K562 (cell line): ENCODE results near the gene TTC13. TPM values are rescaled to one million over a fixed set of nuclear protein-coding genes. Genes with fewer than 3 reads are reported as not detected.

Experiments
- ATAC-seq: fragments of 200-7000 bp; cut with Tn5 transposase; 3 replicates; pipeline ENCODE4 v1.9.1; 2020; ENCODE audit warnings: moderate library complexity
- BruUV-seq: library from RNA; stranded (reverse); fragments of 400-500 nt; replicated peaks from 2 replicates; lab custom pipeline; 2021; lab: Mats Ljungman, UMichigan
- CTCF ChIA-PET: fragments of 300-600 bp; formaldehyde crosslinking; extraction: SDS; loops from one replicate; lab custom pipeline; 2021; ENCODE audit warnings: low intra/inter-chr PET ratio; lab: Yijun Ruan, JAX
- POLR2A ChIA-PET: fragments of 300-600, 350-650 bp; sonication (Branson Sonifier 250); formaldehyde crosslinking; extraction: SDS; loops from one replicate; lab custom pipeline; 2021; ENCODE audit warnings: antibody characterized with exemption, inconsistent platforms; lab: Yijun Ruan, JAX
- DNase-seq, 4 experiments: peaks; one replicate each; pipeline versions ENCODE4 v3.0.0 to v3.0.0-alpha.2; 2011 to 2018; ENCODE audit warnings: low spot score in 3 of 4, mixed read lengths in 3 of 4; ENCODE audit errors: extremely low read depth in 1 of 4
- FAIRE-seq: peaks from 2 replicates; lab custom pipeline; 2011; peaks lifted over from hg19 to GRCh38; lab: Jason Lieb, UNC
- H2AFZ ChIP-seq: 2 replicates; pipeline ENCODE4 v1.6.0; 2011; ENCODE audit warnings: low read depth, low read length, control low read depth, inconsistent platforms
- H3K27ac ChIP-seq: fragments of 200-600 bp; 3 replicates; pipeline ENCODE4 v1.8.0; 2011; ENCODE audit warnings: low read depth, mild to moderate bottlenecking, control low read depth, inconsistent platforms, low read length, moderate library complexity, mixed read lengths; ENCODE audit errors: extremely low read depth
- H3K27me3 ChIP-seq, 2 experiments: fragments of 300-600 bp in 1 of 2; 2 replicates in 1 of 2; 3 replicates in 1 of 2; pipeline versions ENCODE4 v1.6.0 to v1.8.0; 2011; ENCODE audit warnings: inconsistent platforms in 2 of 2, low read length in 2 of 2, mild to moderate bottlenecking in 1 of 2, mixed read lengths in 1 of 2, moderate library complexity in 1 of 2; ENCODE audit not compliant: control insufficient read depth in 2 of 2, insufficient read depth in 2 of 2
- H3K36me3 ChIP-seq: fragments of 300-600 bp; 3 replicates; pipeline ENCODE4 v1.8.0; 2011; ENCODE audit warnings: mild to moderate bottlenecking, low read length, inconsistent platforms; ENCODE audit not compliant: control insufficient read depth, insufficient read depth
- H3K4me1 ChIP-seq, 2 experiments: fragments of 200-600 bp in 1 of 2; replicated peaks in 1 of 2; 2 replicates in 1 of 2; 3 replicates in 1 of 2; pipeline versions ENCODE4 v1.5.1 to v1.8.0; 2011; ENCODE audit warnings: inconsistent platforms in 2 of 2, low read length in 2 of 2, mild to moderate bottlenecking in 1 of 2, mixed read lengths in 1 of 2, moderate library complexity in 1 of 2; ENCODE audit not compliant: control insufficient read depth in 2 of 2, insufficient read depth in 2 of 2
- H3K4me2 ChIP-seq: 2 replicates; pipeline ENCODE4 v1.6.1; 2011; ENCODE audit warnings: low read length, control low read depth, inconsistent platforms, mixed read lengths; ENCODE audit not compliant: insufficient read depth
- H3K4me3 ChIP-seq: fragments of 200-600 bp; sonication (generic), shearing (Covaris generic); 2 replicates; pipeline ENCODE4 v1.5.1; 2016; ENCODE audit warnings: control low read depth, inconsistent platforms
- H3K79me2 ChIP-seq: fragments of 200-600 bp; 3 replicates; pipeline ENCODE4 v1.8.0; 2011; ENCODE audit warnings: low read length, inconsistent platforms; ENCODE audit not compliant: control insufficient read depth, insufficient read depth
- H3K9ac ChIP-seq, 2 experiments: 2 replicates each; pipeline versions ENCODE4 v1.6.0 to v1.6.1; 2011; ENCODE audit warnings: low read depth in 2 of 2, low read length in 2 of 2, control low read depth in 1 of 2, inconsistent platforms in 1 of 2, mild to moderate bottlenecking in 1 of 2, mixed read lengths in 1 of 2; ENCODE audit not compliant: insufficient read depth in 1 of 2
- H3K9me1 ChIP-seq: one replicate; pipeline ENCODE4 v1.6.0; 2011; ENCODE audit warnings: inconsistent platforms, mild to moderate bottlenecking, low read length, moderate library complexity; ENCODE audit not compliant: control insufficient read depth, insufficient read depth
- H3K9me3 ChIP-seq: replicated peaks from 2 replicates; pipeline ENCODE4 v1.5.1; 2011; ENCODE audit warnings: low read depth, low read length, inconsistent platforms; ENCODE audit not compliant: control insufficient read depth, insufficient read depth
- H4K20me1 ChIP-seq: replicated peaks from 2 replicates; pipeline ENCODE4 v1.6.1; 2011; ENCODE audit warnings: low read length, inconsistent platforms, mixed read lengths; ENCODE audit not compliant: control insufficient read depth, insufficient read depth
- FOXP4 ChIP-seq: sonication (generic); formaldehyde crosslinking; IDR thresholded peaks from 2 replicates; pipeline ENCODE4 v1.8.0; 2022; ENCODE audit warnings: mild to moderate bottlenecking, missing genetic modification reagents, borderline replicate concordance
- JUND ChIP-seq, 2 experiments: IDR thresholded peaks; 2 replicates in 1 of 2; 3 replicates in 1 of 2; pipeline ENCODE4 v1.6.1; 2011; ENCODE audit warnings: borderline replicate concordance in 2 of 2, low read depth in 2 of 2, low read length in 2 of 2, improper control_type of control experiment in 1 of 2, missing biosample characterization in 1 of 2, missing genetic modification characterization in 1 of 2, missing genetic modification reagents in 1 of 2
- SPI1 ChIP-seq: IDR thresholded peaks from 2 replicates; pipeline ENCODE4 v1.6.1; 2011; ENCODE audit warnings: low read depth, low read length, control low read depth, borderline replicate concordance
- SRF ChIP-seq, 2 experiments: fragments of 250-450, 450-650 bp in 1 of 2; sonication (Bioruptor Pico) in 1 of 2; sonication (generic) in 1 of 2; formaldehyde crosslinking; IDR thresholded peaks; 2 replicates each; pipeline versions ENCODE4 v1.5.0 to v1.5.1; 2020 to 2022; ENCODE audit warnings: mild to moderate bottlenecking in 1 of 2, missing genetic modification reagents in 1 of 2
- TFE3 ChIP-seq: fragments of 450-650 bp; formaldehyde crosslinking; IDR thresholded peaks from 2 replicates; pipeline ENCODE4 v1.4.0; 2020; ENCODE audit warnings: mild to moderate bottlenecking, mixed read lengths
- ZNF511 ChIP-seq: sonication (generic); formaldehyde crosslinking; IDR thresholded peaks from 2 replicates; pipeline ENCODE4 v1.8.0; 2022; ENCODE audit warnings: mild to moderate bottlenecking, missing genetic modification reagents
- WGBS: fragments of 100-300 bp; shearing (Covaris generic); methylation state at CpG from one replicate; pipeline ENCODE4 v1.1.6; 2016; ENCODE audit warnings: low coverage, mixed read lengths; ENCODE audit not compliant: insufficient coverage; ENCODE audit errors: missing lambda C conversion rate; 5-methylcytosine and 5-hydroxymethylcytosine counted together
- in situ Hi-C: fragments of 300-500 bp; cut with MboI; formaldehyde crosslinking; loops from 4 replicates; pipeline ENCODE4 v1.15.0; 2018; ENCODE audit warnings: inconsistent platforms, mixed read lengths
- intact Hi-C: fragments of 100-400 bp; cut with micrococcal nuclease; formaldehyde crosslinking; loops from 2 replicates; pipeline ENCODE4 v1.14.2; 2022
- polyA plus RNA-seq, 8 experiments: library from polyadenylated mRNA; depleted of rRNA in 4 of 8; stranded (reverse) in 5 of 8; unstranded in 3 of 8; fragments of >200 nt; fragmentation: Nextera tagmentation in 2 of 8; fragmentation: Illumina TruSeq in 1 of 8; extraction: Ambion mirVana in 2 of 8; extraction: Trizol in 1 of 8; gene quantifications; 2 replicates each; pipeline versions ENCODE4 v1.2.1 to v1.2.3, GENCODE V29; 2011 to 2014; ENCODE audit warnings: inconsistent platforms in 1 of 8, missing spikeins in 1 of 8
- total RNA-seq, 7 experiments: library from RNA; depleted of rRNA in 6 of 7; stranded (reverse); fragments of >200 nt in 6 of 7; fragmentation: Illumina TruSeq in 2 of 7; extraction: Trizol in 2 of 7; gene quantifications; 2 replicates each; pipeline versions ENCODE4 v1.2.1 to v1.2.3, GENCODE V29; 2011 to 2021; ENCODE audit warnings: low replicate concordance in 1 of 7

Gene TTC13
- total and polyA plus RNA-seq, 9 of the 15 experiments (the other 6 are each of a cell fraction or from before 2014, with no cell fraction given) = 1.7 to 13.8 (median 9.6) TPM

GRCh38 chr1:230915078-230915477 is 63.6 kb downstream of the TTC13 start (continued):
- no peak for TF ChIP-seq JUND (IDR thresholded peaks at IDR 0.05; ENCODE audit: borderline replicate concordance, low read depth, low read length)
- no peak for TF ChIP-seq JUND (tag; IDR thresholded peaks at IDR 0.05; ENCODE audit: borderline replicate concordance, low read depth, low read length)

GRCh38 chr1:230913496-230913895 is 65.2 kb downstream of the TTC13 start:
- DNase-seq (no peak), FAIRE-seq (no peak), ATAC-seq (no peak)
- H2AFZ ChIP-seq = no peak overlapping the region
- no peaks in the 10 kb centered on the region for H3K27me3 ChIP-seq
- no peaks in the 10 kb centered on the region; the same call in 2 of the 3 replicates for H3K36me3 ChIP-seq
- ChIA-PET CTCF (no interaction called here), POLR2A (interaction anchor here (0.6 to 1.2 kb wide), 2 partner anchors 21 to 50 kb away, joined by 3 read pairs; no protein-coding TSS in a partner anchor)
- no peaks in the 10 kb centered on the region for H3K9me3 ChIP-seq
- no peak overlapping the region for H3K27ac ChIP-seq
- in situ Hi-C loops = loop anchor here (5.0 kb wide), 1 partner anchor 299 kb away; no protein-coding TSS in a partner anchor
- H3K9me1 ChIP-seq = no peaks in the 10 kb centered on the region
- H3K9ac ChIP-seq = no peak overlapping the region
- H3K79me2 ChIP-seq = no peaks in the 10 kb centered on the region
- TF ChIP-seq TFE3 (CRISPR knock-in tag) = no peak
- no peak for TF ChIP-seq ZNF511 (CRISPR knock-in tag)
- no peak for TF ChIP-seq SPI1
- TF ChIP-seq SRF (CRISPR knock-in tag; IDR thresholded peaks at IDR 0.05) = no peak
- TF ChIP-seq FOXP4 = no peak
- H3K4me2 ChIP-seq = no peak overlapping the region
- H3K4me1 ChIP-seq = peaks cover 0 to 9% of the 10 kb centered on the region in 2 experiments; a peak in 3 of 5 replicates
- BruUV-seq = no TSS peak
- no peak overlapping the region for H3K4me3 ChIP-seq
- intact Hi-C loops = loop anchor here (10.0 kb wide), 1 partner anchor 681 kb away; no protein-coding TSS in a partner anchor
- no peaks in the 10 kb centered on the region for H4K20me1 ChIP-seq
- 30% methylated on average over 2 of the region's 2 CpGs for WGBS
